ENCODE results near the gene CNNM2.

GRCh38 chr10:103045961-103046360, 127.9 kb downstream of the CNNM2 start:
- no peak for TF ChIP-seq FOXP2 (optimal IDR thresholded peaks at IDR 0.05; ENCODE audit: borderline replicate concordance, extremely low read depth, extremely low read length, insufficient read depth)
- TF ChIP-seq POLR2AphosphoS5 (IDR thresholded peaks at IDR 0.05; ENCODE audit: low read depth, low read length), result no peak
- TF ChIP-seq TAF1 (IDR thresholded peaks at IDR 0.05; ENCODE audit: borderline replicate concordance, insufficient read depth, low read length), result no peak
- TF ChIP-seq REST (IDR thresholded peaks at IDR 0.05; ENCODE audit: insufficient read depth in 1 of 2, low read depth in 2 of 2, low read length in 2 of 2), result no peak

All from PFSK-1 (cell line).